ENCODE data around the gene FAM184B. TPM values are rescaled to one million over a fixed set of nuclear protein-coding genes. Genes with fewer than 3 reads are reported as not detected.

Gene FAM184B
- total RNA-seq, 1 donor from 2014 or later = not detected

GRCh38 chr4:17787315-17787714 is 5.9 kb upstream of the FAM184B start:
- no peak for DNase-seq (ENCODE audit: low spot score)
- Histone ChIP-seq H3K27ac (no peak overlapping the region), H3K4me3 (no peak overlapping the region), H3K4me2 (no peak overlapping the region), H3K36me3 (peaks cover 12% of the 10 kb centered on the region), H3K4me1 (peaks cover 6% of the 10 kb centered on the region), H3F3A (ENCODE audit: low read depth) (no peaks in the 10 kb centered on the region), H3K9me3 (ENCODE audit: low read depth) (no peaks in the 10 kb centered on the region), H3K79me2 (ENCODE audit: low read depth) (no peaks in the 10 kb centered on the region), H4K20me1 (ENCODE audit: low read depth) (peaks cover 5% of the 10 kb centered on the region), H2AFZ (replicated peaks) (no peak overlapping the region), H3K9ac (no peak overlapping the region), H3K27me3 (peaks cover 18% of the 10 kb centered on the region)
- TF ChIP-seq EZH2phosphoT487 (IDR thresholded peaks at IDR 0.05) (no peak), CTCF (IDR thresholded peaks at IDR 0.05) (no peak), EZH2 (IDR thresholded peaks at IDR 0.05) (no peak)
- Mint-ChIP-seq H3K4me3 (no peak overlapping the region), H3K9me3 (no peaks in the 10 kb centered on the region), H3K27me3 (ENCODE audit: insufficient read depth, low read depth) (peaks cover 2% of the 10 kb centered on the region), H3K27ac (no peak overlapping the region), H3K36me3 (peaks cover 3% of the 10 kb centered on the region), H3K4me1 (peaks cover under 1% of the 10 kb centered on the region)

DNA sequence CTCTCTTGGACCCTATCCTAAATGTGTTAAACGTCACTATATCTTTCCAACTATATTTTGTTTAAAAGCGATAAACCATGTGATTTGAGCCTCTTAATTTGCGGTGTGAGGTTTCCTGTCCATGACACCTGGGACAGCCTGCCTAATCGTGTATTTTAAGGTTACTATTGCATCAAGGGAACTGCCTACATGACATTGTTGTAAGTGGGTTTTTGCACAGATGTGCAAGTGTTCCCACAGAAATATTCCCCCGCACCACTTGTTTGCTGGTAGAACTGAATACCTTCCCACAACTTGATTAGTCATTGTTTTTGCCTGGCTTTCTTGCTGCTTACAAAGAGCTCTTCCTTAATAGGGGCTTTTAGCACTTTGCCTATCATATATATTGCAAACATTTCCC is 5.1 kb upstream of the FAM184B start:
- no peaks in the 10 kb centered on the region for H3K9me3 ChIP-seq (ENCODE audit: low read depth)
- no peak overlapping the region for H3K27ac ChIP-seq
- peaks cover 8% of the 10 kb centered on the region for H3K36me3 ChIP-seq
- TF ChIP-seq EZH2 (IDR thresholded peaks at IDR 0.05) = no peak
- no peak for TF ChIP-seq EZH2phosphoT487 (IDR thresholded peaks at IDR 0.05)
- no peak for TF ChIP-seq CTCF (IDR thresholded peaks at IDR 0.05)
- H3K27me3 ChIP-seq = peaks cover 25% of the 10 kb centered on the region
- H3K79me2 ChIP-seq (ENCODE audit: low read depth) = no peaks in the 10 kb centered on the region
- H3K9ac ChIP-seq = no peak overlapping the region
- Mint-ChIP-seq H3K9me3 (no peaks in the 10 kb centered on the region), H3K4me1 (peaks cover 8% of the 10 kb centered on the region), H3K27ac (no peak overlapping the region), H3K4me3 (no peak overlapping the region), H3K36me3 (no peaks in the 10 kb centered on the region), H3K27me3 (ENCODE audit: insufficient read depth, low read depth) (peaks cover 8% of the 10 kb centered on the region)
- H3F3A ChIP-seq (ENCODE audit: low read depth) = no peaks in the 10 kb centered on the region
- H2AFZ ChIP-seq (replicated peaks) = no peak overlapping the region
- DNase-seq (ENCODE audit: low spot score) = no peak
- H3K4me2 ChIP-seq = no peak overlapping the region
- no peak overlapping the region for H3K4me3 ChIP-seq
- H3K4me1 ChIP-seq = peaks cover 13% of the 10 kb centered on the region
- H4K20me1 ChIP-seq (ENCODE audit: low read depth) = peaks cover 8% of the 10 kb centered on the region

DNA sequence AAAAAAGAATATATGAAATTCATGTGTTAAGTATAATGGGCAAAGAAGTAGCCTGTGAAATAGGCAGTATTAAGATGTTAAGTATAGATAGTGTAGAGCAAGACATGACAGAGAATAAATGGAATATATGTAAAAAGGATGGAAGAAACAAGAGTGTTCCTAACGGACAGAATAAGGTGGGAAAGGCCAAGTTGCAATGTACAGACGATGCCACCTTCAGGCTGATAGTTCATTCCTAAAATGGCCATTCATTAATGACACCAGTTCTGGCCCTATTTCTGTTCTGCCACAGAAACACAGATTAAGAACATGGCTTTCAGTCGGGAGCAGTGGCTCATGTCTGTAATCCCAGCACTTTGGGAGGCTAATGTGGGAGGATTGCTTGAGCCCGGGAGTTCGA is 4.4 kb upstream of the FAM184B start:
- Histone ChIP-seq H3F3A (ENCODE audit: low read depth) (no peaks in the 10 kb centered on the region), H4K20me1 (ENCODE audit: low read depth) (peaks cover 8% of the 10 kb centered on the region), H3K9ac (no peak overlapping the region), H3K79me2 (ENCODE audit: low read depth) (no peaks in the 10 kb centered on the region), H3K4me3 (no peak overlapping the region), H3K4me2 (no peak overlapping the region), H2AFZ (replicated peaks) (no peak overlapping the region), H3K9me3 (ENCODE audit: low read depth) (no peaks in the 10 kb centered on the region), H3K27ac (no peak overlapping the region), H3K27me3 (peaks cover 32% of the 10 kb centered on the region), H3K4me1 (peaks cover 18% of the 10 kb centered on the region), H3K36me3 (peaks cover 1% of the 10 kb centered on the region)
- H3K27me3 Mint-ChIP-seq (ENCODE audit: insufficient read depth, low read depth) = peaks cover 11% of the 10 kb centered on the region
- H3K9me3 Mint-ChIP-seq = no peaks in the 10 kb centered on the region
- no peak overlapping the region for H3K4me3 Mint-ChIP-seq
- peaks cover 8% of the 10 kb centered on the region for H3K4me1 Mint-ChIP-seq
- H3K36me3 Mint-ChIP-seq = no peaks in the 10 kb centered on the region
- DNase-seq (ENCODE audit: low spot score) = no peak
- H3K27ac Mint-ChIP-seq = no peak overlapping the region
- TF ChIP-seq CTCF (IDR thresholded peaks at IDR 0.05) (peak; percentile 16), EZH2 (IDR thresholded peaks at IDR 0.05) (no peak)

All from neural progenitor cell (in vitro differentiated cells).